Activated naive CD4-positive, alpha-beta T cell treated with anti-CD3 and anti-CD28 coated beads for 36 hours (primary cell): Measurements from ENCODE around the gene MRAP. TPM values are rescaled to one million over a fixed set of nuclear protein-coding genes. Genes with fewer than 3 reads are reported as not detected.
"Not testable (repeated sequence)": the region's sequence is repeated elsewhere in the genome, so short reads cannot be mapped to it uniquely, and the experiment has no call there.

Experiments used
- CTCF ChIA-PET: fragments of 350-600 bp; sonication (Branson Sonifier 250); formaldehyde crosslinking; loops from one replicate; lab custom pipeline; 2021; ENCODE audit warnings: antibody characterized with exemption; lab: Charles Lee
- DNase-seq: peaks from one replicate; pipeline ENCODE4 v3.0.0-alpha.2; 2020
- H3K27ac Mint-ChIP-seq: one replicate; pipeline ENCODE4 v1.8.0; 2021; ENCODE audit warnings: mild to moderate bottlenecking, mixed read lengths
- H3K27me3 Mint-ChIP-seq: one replicate; pipeline ENCODE4 v1.8.0; 2021; ENCODE audit warnings: low read depth, mixed read lengths
- H3K36me3 Mint-ChIP-seq: one replicate; pipeline ENCODE4 v1.8.0; 2021; ENCODE audit warnings: low read depth, mixed read lengths
- H3K4me1 Mint-ChIP-seq: one replicate; pipeline ENCODE4 v1.8.0; 2021; ENCODE audit warnings: low read depth, mixed read lengths
- H3K4me3 Mint-ChIP-seq: one replicate; pipeline ENCODE4 v1.8.0; 2021; ENCODE audit warnings: mild to moderate bottlenecking, moderate library complexity, mixed read lengths
- H3K9me3 Mint-ChIP-seq: one replicate; pipeline ENCODE4 v1.8.0; 2021; ENCODE audit warnings: mixed read lengths
- intact Hi-C: fragments of 100-400 bp; cut with micrococcal nuclease; formaldehyde crosslinking; loops from one replicate; pipeline ENCODE4 v1.15.1; 2023
- total RNA-seq, 2 experiments: library from RNA; stranded (reverse); gene quantifications; one replicate each; pipeline ENCODE4 v1.2.3, GENCODE V29; 2021

MRAP gene
- total RNA-seq: not detected

- intact Hi-C loops: no loop called here
- Mint-ChIP-seq H3K4me3 (no peak within 1 kb of the TSS), H3K27ac (no peak within 1 kb of the TSS), H3K9me3 (no peaks in the 10 kb centered on the region), H3K27me3 (no peaks in the 10 kb centered on the region), H3K4me1 (no peaks in the 10 kb centered on the region), H3K36me3 (peaks cover 16% of the 10 kb centered on the region)
- CTCF ChIA-PET: no interaction called here
- DNase-seq: no peak
Observed at GRCh38 chr21:32298658-32299081, at the start of gene MRAP. Gene MRAP (plus strand): TSS chr21:32298855. CDS start chr21:32298972, 117 bp downstream.

GRCh38 chr21:32249511-32250280 is 49.0 kb upstream of the MRAP start:
- Mint-ChIP-seq H3K27ac (no peak overlapping the region), H3K4me3 (no peak overlapping the region), H3K9me3 (peaks cover 7% of the 10 kb centered on the region), H3K27me3 (peaks cover 3% of the 10 kb centered on the region), H3K4me1 (no peaks in the 10 kb centered on the region), H3K36me3 (peaks cover 1% of the 10 kb centered on the region)
- intact Hi-C loops: loop anchor here (10.0 kb wide), 1 partner anchor 255 kb away; no protein-coding TSS in a partner anchor
- DNase-seq: no peak
- CTCF ChIA-PET: no interaction called here

- CTCF ChIA-PET: no interaction called here
- Mint-ChIP-seq H3K4me3 (no peak overlapping the region), H3K36me3 (peaks cover 1% of the 10 kb centered on the region), H3K27me3 (peaks cover 3% of the 10 kb centered on the region), H3K9me3 (peaks cover 7% of the 10 kb centered on the region), H3K4me1 (no peaks in the 10 kb centered on the region), H3K27ac (no peak overlapping the region)
- intact Hi-C loops: loop anchor here (10.0 kb wide), 1 partner anchor 257 kb away; no protein-coding TSS in a partner anchor
- no peak for DNase-seq
Observed at GRCh38 chr21:32252136-32252535, 46.5 kb upstream of the MRAP start.

- Mint-ChIP-seq H3K4me1 (no peaks in the 10 kb centered on the region), H3K27ac (no peak overlapping the region), H3K4me3 (no peak overlapping the region), H3K36me3 (peaks cover 1% of the 10 kb centered on the region), H3K9me3 (peaks cover 7% of the 10 kb centered on the region), H3K27me3 (peaks cover 3% of the 10 kb centered on the region)
- DNase-seq: no peak
- CTCF ChIA-PET: no interaction called here
- intact Hi-C loops: loop anchor here (10.0 kb wide), 1 partner anchor 258 kb away; no protein-coding TSS in a partner anchor
Observed at GRCh38 chr21:32253215-32253641, 45.4 kb upstream of the MRAP start.

- no peak for DNase-seq
- intact Hi-C loops: loop anchor here (10.0 kb wide), 1 partner anchor 261 kb away; no protein-coding TSS in a partner anchor
- H3K4me3 Mint-ChIP-seq: no peak overlapping the region
- peaks cover 3% of the 10 kb centered on the region for H3K9me3 Mint-ChIP-seq
- H3K4me1 Mint-ChIP-seq: no peaks in the 10 kb centered on the region
- H3K27ac Mint-ChIP-seq: no peak overlapping the region
- H3K27me3 Mint-ChIP-seq: no peaks in the 10 kb centered on the region
- H3K36me3 Mint-ChIP-seq: peaks cover under 1% of the 10 kb centered on the region
- CTCF ChIA-PET: interaction anchor here (0.7 kb wide), 1 partner anchor 155 kb away, joined by 3 read pairs; no protein-coding TSS in a partner anchor
Observed at GRCh38 chr21:32256251-32256650, 42.4 kb upstream of the MRAP start.

- H3K27me3 Mint-ChIP-seq: no peaks in the 10 kb centered on the region
- intact Hi-C loops: loop anchor here (10.0 kb wide), 1 partner anchor 262 kb away; no protein-coding TSS in a partner anchor
- DNase-seq: no peak
- CTCF ChIA-PET: interaction anchor here (0.7 to 2.5 kb wide), 5 partner anchors 20 to 392 kb away, joined by 3 to 20 read pairs (median 5); no protein-coding TSS in a partner anchor
- no peaks in the 10 kb centered on the region for H3K9me3 Mint-ChIP-seq
- H3K4me1 Mint-ChIP-seq: no peaks in the 10 kb centered on the region
- H3K4me3 Mint-ChIP-seq: no peak overlapping the region
- no peaks in the 10 kb centered on the region for H3K36me3 Mint-ChIP-seq
- no peak overlapping the region for H3K27ac Mint-ChIP-seq
Observed at GRCh38 chr21:32256873-32257620, 41.6 kb upstream of the MRAP start.

- H3K36me3 Mint-ChIP-seq: no peaks in the 10 kb centered on the region
- peak; percentile 63 for DNase-seq
- H3K27ac Mint-ChIP-seq: no peak overlapping the region
- no peak overlapping the region for H3K4me3 Mint-ChIP-seq
- no peaks in the 10 kb centered on the region for H3K4me1 Mint-ChIP-seq
- H3K9me3 Mint-ChIP-seq: no peaks in the 10 kb centered on the region
- intact Hi-C loops: loop anchor here (1.0 to 10.0 kb wide), 2 partner anchors 263 to 392 kb away; no protein-coding TSS in a partner anchor
- no peaks in the 10 kb centered on the region for H3K27me3 Mint-ChIP-seq
- CTCF ChIA-PET: interaction anchor here (0.6 to 2.5 kb wide), 9 partner anchors 21 to 1058 kb away, joined by 3 to 20 read pairs (median 5); no protein-coding TSS in a partner anchor
Observed at GRCh38 chr21:32257962-32258785, 40.5 kb upstream of the MRAP start.

GRCh38 chr21:32258786-32259048 is 39.9 kb upstream of the MRAP start:
- H3K27ac Mint-ChIP-seq: not testable (repeated sequence)

GRCh38 chr21:32260130-32260529 is 38.5 kb upstream of the MRAP start:
- CTCF ChIA-PET: no interaction called here
- Mint-ChIP-seq H3K36me3 (no peaks in the 10 kb centered on the region), H3K4me1 (no peaks in the 10 kb centered on the region), H3K4me3 (no peak overlapping the region), H3K27ac (no peak overlapping the region), H3K9me3 (no peaks in the 10 kb centered on the region), H3K27me3 (no peaks in the 10 kb centered on the region)
- intact Hi-C loops: no loop called here
- DNase-seq: no peak

More at GRCh38 chr21:32258786-32259048, 39.9 kb upstream of the MRAP start:
- H3K4me1 Mint-ChIP-seq, H3K4me3 Mint-ChIP-seq, H3K9me3 Mint-ChIP-seq, H3K36me3 Mint-ChIP-seq, H3K27me3 Mint-ChIP-seq, DNase-seq: not testable (repeated sequence)
- intact Hi-C loops: loop anchor here (1.0 to 10.0 kb wide), 2 partner anchors 264 to 392 kb away; no protein-coding TSS in a partner anchor
- CTCF ChIA-PET: interaction anchor here (0.6 to 2.5 kb wide), 7 partner anchors 53 to 1058 kb away, joined by 3 to 20 read pairs (median 5); no protein-coding TSS in a partner anchor

GRCh38 chr21:32261929-32262328 is 36.7 kb upstream of the MRAP start:
- Mint-ChIP-seq H3K9me3 (no peaks in the 10 kb centered on the region), H3K4me3 (no peak overlapping the region), H3K27me3 (no peaks in the 10 kb centered on the region), H3K36me3 (peaks cover 7% of the 10 kb centered on the region), H3K27ac (no peak overlapping the region), H3K4me1 (no peaks in the 10 kb centered on the region)
- intact Hi-C loops: no loop called here
- CTCF ChIA-PET: interaction anchor here (0.6 to 1.4 kb wide), 2 partner anchors 339 to 396 kb away, joined by 4 read pairs; no protein-coding TSS in a partner anchor
- no peak for DNase-seq

GRCh38 chr21:32265321-32265720 is 33.3 kb upstream of the MRAP start:
- H3K4me1 Mint-ChIP-seq, DNase-seq, CTCF ChIA-PET, H3K27me3 Mint-ChIP-seq, H3K9me3 Mint-ChIP-seq, intact Hi-C loops, H3K4me3 Mint-ChIP-seq, H3K27ac Mint-ChIP-seq: not testable (repeated sequence)
- H3K36me3 Mint-ChIP-seq: peaks cover 18% of the 10 kb centered on the region
